Esophagus muscularis mucosa (tissue), 4 donors: ENCODE data around the gene IGSF23.

Experiments used
- EP300 ChIP-seq: sonication (generic); formaldehyde crosslinking; IDR thresholded peaks from one replicate; pipeline ENCODE4 v1.6.1; 2017; ENCODE audit warnings: antibody characterized with exemption
- POLR2A ChIP-seq: fragments of 450-650 bp; IDR thresholded peaks from one replicate; pipeline ENCODE4 v1.6.1; 2017; ENCODE audit warnings: antibody characterized with exemption, moderate library complexity, mild to moderate bottlenecking, low read depth
- POLR2AphosphoS5 ChIP-seq, 2 donors: sonication (generic); formaldehyde crosslinking; IDR thresholded peaks; one replicate each; pipeline ENCODE4 v1.6.1; 2017; ENCODE audit warnings: antibody characterized with exemption in 2 of 2
- TF ChIP-seq, protein P1 (sequence below), 3 experiments: fragments of 200-600 bp in 2 of 3; fragments of 450-650 bp in 1 of 3; sonication (generic) in 2 of 3; IDR thresholded peaks; one replicate each; pipeline ENCODE4 v1.5.1; 2017 to 2019; ENCODE audit warnings: antibody characterized with exemption in 3 of 3, mild to moderate bottlenecking in 2 of 3, moderate library complexity in 1 of 3

DNA sequence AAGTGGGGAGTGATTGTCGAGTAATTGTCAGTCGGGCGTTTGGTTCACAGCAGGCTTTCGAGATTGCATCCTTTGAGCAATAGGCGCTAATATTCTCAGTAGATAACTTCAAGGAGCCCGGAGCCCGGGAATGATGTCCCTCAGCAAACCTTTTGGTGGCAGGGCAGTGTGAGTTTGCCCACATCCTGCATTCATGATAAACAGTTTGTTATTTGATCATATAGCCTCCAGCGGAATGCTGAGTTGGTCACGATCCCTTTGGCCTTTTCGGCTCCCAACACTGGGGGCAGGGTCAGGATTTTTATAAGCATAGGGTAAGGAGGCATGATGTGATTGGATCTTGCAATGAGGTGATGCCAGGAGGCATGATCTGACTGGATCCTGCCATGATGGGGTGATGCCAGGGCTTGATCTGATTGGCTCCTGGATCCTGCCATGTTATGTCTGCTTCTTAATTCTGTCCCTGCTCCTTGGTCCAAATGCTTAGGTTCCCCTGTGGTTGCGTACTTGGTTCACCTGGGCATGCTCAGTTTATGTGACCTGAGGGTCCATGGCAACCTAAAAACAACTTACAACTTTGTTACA lies 38.2 kb upstream of the IGSF23 start:
- TF ChIP-seq, protein P1, sequence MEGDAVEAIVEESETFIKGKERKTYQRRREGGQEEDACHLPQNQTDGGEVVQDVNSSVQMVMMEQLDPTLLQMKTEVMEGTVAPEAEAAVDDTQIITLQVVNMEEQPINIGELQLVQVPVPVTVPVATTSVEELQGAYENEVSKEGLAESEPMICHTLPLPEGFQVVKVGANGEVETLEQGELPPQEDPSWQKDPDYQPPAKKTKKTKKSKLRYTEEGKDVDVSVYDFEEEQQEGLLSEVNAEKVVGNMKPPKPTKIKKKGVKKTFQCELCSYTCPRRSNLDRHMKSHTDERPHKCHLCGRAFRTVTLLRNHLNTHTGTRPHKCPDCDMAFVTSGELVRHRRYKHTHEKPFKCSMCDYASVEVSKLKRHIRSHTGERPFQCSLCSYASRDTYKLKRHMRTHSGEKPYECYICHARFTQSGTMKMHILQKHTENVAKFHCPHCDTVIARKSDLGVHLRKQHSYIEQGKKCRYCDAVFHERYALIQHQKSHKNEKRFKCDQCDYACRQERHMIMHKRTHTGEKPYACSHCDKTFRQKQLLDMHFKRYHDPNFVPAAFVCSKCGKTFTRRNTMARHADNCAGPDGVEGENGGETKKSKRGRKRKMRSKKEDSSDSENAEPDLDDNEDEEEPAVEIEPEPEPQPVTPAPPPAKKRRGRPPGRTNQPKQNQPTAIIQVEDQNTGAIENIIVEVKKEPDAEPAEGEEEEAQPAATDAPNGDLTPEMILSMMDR (IDR thresholded peaks at IDR 0.05), result no peak
- no peak for TF ChIP-seq POLR2AphosphoS5 (IDR thresholded peaks at IDR 0.05)
- no peak for TF ChIP-seq EP300
- no peak for TF ChIP-seq POLR2A
